Adipocyte (in vitro differentiated cells): ENCODE measurements around the gene PSMD13.

Experiments
- DNase-seq: peaks from one replicate; pipeline ENCODE4 v3.0.0-alpha.2; 2015; ENCODE audit warnings: low read depth
- H3K27me3 ChIP-seq: replicated peaks from 2 replicates; pipeline ENCODE4 v1.7.0; 2013; ENCODE audit warnings: mild to moderate bottlenecking, low read length, moderate library complexity; ENCODE audit not compliant: control insufficient read depth, insufficient read depth
- H3K36me3 ChIP-seq: 2 replicates; pipeline ENCODE4 v1.7.0; 2013; ENCODE audit warnings: low read length, mild to moderate bottlenecking, moderate library complexity; ENCODE audit not compliant: control insufficient read depth, insufficient read depth, severe bottlenecking
- H3K4me1 ChIP-seq: 2 replicates; pipeline ENCODE4 v1.7.0; 2013; ENCODE audit warnings: mild to moderate bottlenecking, low read length, moderate library complexity; ENCODE audit not compliant: control insufficient read depth, insufficient read depth
- H3K4me3 ChIP-seq: 2 replicates; pipeline ENCODE4 v1.7.0; 2013; ENCODE audit warnings: mild to moderate bottlenecking, low read length, moderate library complexity
- H3K9ac ChIP-seq: 2 replicates; pipeline ENCODE4 v1.7.0; 2013; ENCODE audit warnings: mild to moderate bottlenecking, low read length, moderate library complexity
- H3K9me3 ChIP-seq: 2 replicates; pipeline ENCODE4 v1.7.0; 2013; ENCODE audit warnings: mild to moderate bottlenecking, low read length, moderate library complexity; ENCODE audit not compliant: control insufficient read depth

PSMD13 gene

DNA sequence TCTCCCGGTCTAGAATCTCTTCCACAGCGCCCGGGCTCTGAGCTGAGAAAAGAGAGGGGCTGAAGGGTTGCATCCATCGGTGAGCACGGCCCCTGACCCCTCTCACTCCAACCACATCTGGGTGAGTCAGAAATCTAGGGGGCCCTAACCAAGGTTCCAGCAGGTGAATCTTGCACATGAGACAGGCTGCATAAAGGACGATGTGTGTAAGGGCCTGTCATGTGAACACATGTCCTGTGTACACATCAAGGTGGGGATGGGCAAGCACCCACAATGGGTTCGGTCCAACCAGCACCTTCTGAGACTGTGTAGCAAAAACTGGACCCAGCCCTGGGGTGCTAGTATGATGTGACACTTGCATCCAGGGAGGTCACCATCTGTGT, 30.8 kb upstream of the PSMD13 start:
- DNase-seq = no peak
- H3K36me3 ChIP-seq = peaks cover 45% of the 10 kb centered on the region

DNA sequence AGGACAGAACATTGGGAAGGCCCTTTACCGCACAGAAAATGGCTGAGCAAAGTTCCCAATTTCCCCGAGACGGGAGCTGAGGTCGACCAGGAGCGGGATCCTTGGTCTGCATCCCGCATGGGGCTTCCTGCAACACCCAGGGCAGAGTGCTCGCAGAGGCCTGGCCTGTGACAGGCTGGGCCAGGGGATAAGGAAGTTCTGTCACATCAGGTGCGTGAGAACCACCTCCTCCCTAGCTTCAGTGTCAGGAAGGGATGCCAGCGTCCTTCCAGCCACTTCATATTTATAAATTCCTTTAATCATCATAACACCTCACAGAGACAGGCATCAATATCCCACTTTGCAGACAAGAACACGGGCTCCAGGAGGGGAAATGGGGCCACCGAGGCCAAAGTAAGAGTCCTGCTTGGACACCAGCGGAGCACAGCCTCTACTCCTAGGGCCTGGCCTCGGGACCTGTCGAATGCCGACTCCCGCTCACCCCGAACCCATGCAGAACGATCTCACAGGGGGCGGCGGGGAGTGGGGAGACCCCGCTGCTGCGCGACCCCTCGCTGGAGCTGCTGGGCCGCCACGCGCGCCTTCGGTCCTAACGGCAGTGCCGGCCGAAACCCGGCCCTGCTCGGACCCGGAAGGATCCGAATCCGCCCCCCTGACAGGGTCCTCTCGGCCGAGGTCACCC, 30.1 kb upstream of the PSMD13 start:
- H3K9me3 ChIP-seq = no peaks in the 10 kb centered on the region
- H3K4me1 ChIP-seq = peaks cover 52% of the 10 kb centered on the region
- DNase-seq = peak; percentile 53
- peak overlapping the region; percentile 99 for H3K4me3 ChIP-seq
- H3K36me3 ChIP-seq = peaks cover 49% of the 10 kb centered on the region
- no peaks in the 10 kb centered on the region for H3K27me3 ChIP-seq
- peak overlapping the region; percentile 100 for H3K9ac ChIP-seq

More for the DNA sequence above, 30.8 kb upstream of the PSMD13 start:
- Histone ChIP-seq H3K9me3 (no peaks in the 10 kb centered on the region), H3K9ac (peak overlapping the region; percentile 100), H3K4me3 (peak overlapping the region; percentile 99), H3K4me1 (peaks cover 48% of the 10 kb centered on the region), H3K27me3 (no peaks in the 10 kb centered on the region)

DNA sequence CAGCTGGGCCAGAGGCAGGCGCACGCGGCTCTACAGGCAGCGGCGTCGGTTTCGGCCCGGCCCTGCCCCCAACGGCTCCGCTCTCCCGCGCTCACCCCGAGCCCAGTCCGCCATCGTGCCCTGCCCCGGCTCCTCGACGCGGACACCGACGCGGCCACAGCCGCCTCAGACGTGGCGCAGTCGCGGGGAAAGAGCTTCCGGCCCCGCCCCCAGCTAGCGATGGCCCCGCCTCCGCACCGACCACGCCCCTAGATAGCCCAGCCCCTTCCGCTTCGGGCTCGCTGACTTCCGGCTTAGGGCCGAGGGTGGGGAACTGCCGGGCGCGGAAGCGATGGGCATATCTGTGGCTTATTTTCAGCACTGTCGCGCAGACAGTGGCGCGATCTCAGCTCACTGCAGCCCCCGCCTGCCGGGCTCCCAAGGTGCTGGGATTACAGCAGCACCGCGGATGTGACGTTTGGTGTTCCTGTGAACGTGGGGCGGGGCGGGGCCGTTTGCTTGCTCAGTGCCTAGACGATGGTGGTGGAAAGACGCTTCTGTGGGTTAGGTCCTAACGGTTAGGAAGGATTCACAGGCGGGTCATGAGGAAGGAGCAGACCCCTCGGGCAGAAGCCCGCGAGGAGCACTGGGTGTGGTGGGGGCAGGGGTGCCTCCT, 29.4 kb upstream of the PSMD13 start, which contains the start of the genes BET1L and RIC8A:
TSS of gene BET1L (minus strand) at position 192 of the 655 bp plus-strand sequence. CDS start at position 114, 78 bp downstream.
TSS of gene RIC8A (plus strand) at position 501 of the 655 bp plus-strand sequence. CDS start 1,147 bp downstream, outside the sequence.
- H3K9me3 ChIP-seq = no peaks in the 10 kb centered on the region
- no peaks in the 10 kb centered on the region for H3K27me3 ChIP-seq
- DNase-seq = peak; percentile 98
- peak within 1 kb of the TSS; percentile 100 for H3K9ac ChIP-seq
- peak within 1 kb of the TSS; percentile 99 for H3K4me3 ChIP-seq
- peaks cover 52% of the 10 kb centered on the region for H3K4me1 ChIP-seq
- peaks cover 56% of the 10 kb centered on the region for H3K36me3 ChIP-seq

DNA sequence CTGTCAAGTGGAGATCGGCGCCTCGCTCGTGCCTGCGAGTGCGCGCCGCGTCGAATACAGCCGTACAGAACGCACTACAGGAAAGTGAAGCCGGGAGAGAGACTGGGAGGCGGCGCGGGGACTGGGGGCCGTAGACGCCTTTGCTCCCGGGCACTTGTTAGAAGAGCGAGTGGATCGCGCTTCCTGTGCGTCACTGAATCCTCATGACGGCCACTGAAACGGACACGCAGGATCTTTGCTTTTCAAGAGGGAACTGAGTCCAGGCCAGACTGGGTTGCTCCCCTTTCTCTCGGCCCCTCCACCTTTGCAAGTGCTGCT, 29.0 kb upstream of the PSMD13 start:
- Histone ChIP-seq H3K9ac (peak overlapping the region; percentile 100), H3K4me3 (peak overlapping the region; percentile 99), H3K36me3 (peaks cover 61% of the 10 kb centered on the region), H3K27me3 (no peaks in the 10 kb centered on the region), H3K4me1 (peaks cover 52% of the 10 kb centered on the region), H3K9me3 (no peaks in the 10 kb centered on the region)
- DNase-seq = peak; percentile 79

DNA sequence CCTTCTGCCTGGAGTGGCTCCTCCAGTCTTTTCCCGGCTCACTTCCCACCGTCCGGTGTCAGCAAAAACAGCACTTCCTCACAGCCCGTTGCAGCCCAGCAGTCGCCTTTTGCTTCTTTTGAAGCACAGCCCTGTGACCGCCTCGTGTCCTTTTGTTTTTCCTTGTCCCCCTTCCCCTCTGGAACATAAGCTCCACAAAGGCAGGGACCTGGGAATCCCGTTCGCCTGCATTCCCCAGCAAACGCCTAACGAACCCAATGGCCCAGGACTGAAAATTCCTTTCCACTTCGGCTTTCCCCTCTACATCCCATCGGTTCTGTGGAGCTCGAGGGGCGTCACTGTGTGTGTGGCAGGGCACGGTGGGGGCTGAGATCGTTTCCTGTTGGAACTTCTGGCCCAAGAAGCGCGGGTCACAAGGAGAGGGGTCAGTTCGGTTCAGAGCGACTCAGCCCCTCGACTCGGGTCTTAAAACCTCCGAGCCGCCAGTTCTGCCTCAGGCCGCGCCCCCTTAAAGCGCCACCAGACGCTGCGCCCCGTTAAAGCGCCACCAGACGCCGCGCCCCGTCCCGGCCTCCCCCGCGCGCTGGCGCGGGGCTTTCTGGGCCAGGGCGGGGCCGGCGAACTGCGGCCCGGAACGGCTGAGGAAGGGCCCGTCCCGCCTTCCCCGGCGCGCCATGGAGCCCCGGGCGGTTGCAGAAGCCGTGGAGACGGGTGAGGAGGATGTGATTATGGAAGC, 28.4 kb upstream of the PSMD13 start:
- Histone ChIP-seq H3K4me3 (peak overlapping the region; percentile 99), H3K9me3 (no peaks in the 10 kb centered on the region), H3K27me3 (no peaks in the 10 kb centered on the region), H3K36me3 (peaks cover 61% of the 10 kb centered on the region), H3K9ac (peak overlapping the region; percentile 100), H3K4me1 (peaks cover 50% of the 10 kb centered on the region)
- DNase-seq = peak; percentile 92

DNA sequence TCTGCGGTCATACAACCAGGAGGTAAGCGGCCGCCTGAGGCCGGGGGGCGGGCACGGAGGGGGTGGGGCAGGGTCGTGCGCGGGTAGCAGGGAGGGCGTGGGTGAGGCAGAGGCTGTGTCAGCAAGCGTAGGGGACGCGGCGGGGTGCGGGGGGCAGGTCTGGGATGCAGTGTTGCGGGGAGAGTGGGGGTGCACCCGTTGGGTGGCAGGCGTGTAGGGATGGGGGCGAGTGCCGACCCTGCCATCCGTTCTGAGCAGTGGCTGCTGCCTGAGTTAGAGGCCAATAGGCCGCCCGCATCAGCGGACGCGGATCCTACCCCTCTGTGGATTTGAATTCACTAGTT, 27.9 kb upstream of the PSMD13 start:
- Histone ChIP-seq H3K9ac (peak overlapping the region; percentile 100), H3K4me1 (peaks cover 45% of the 10 kb centered on the region), H3K36me3 (peaks cover 60% of the 10 kb centered on the region), H3K4me3 (peak overlapping the region; percentile 99), H3K27me3 (no peaks in the 10 kb centered on the region), H3K9me3 (no peaks in the 10 kb centered on the region)
- DNase-seq = no peak

DNA sequence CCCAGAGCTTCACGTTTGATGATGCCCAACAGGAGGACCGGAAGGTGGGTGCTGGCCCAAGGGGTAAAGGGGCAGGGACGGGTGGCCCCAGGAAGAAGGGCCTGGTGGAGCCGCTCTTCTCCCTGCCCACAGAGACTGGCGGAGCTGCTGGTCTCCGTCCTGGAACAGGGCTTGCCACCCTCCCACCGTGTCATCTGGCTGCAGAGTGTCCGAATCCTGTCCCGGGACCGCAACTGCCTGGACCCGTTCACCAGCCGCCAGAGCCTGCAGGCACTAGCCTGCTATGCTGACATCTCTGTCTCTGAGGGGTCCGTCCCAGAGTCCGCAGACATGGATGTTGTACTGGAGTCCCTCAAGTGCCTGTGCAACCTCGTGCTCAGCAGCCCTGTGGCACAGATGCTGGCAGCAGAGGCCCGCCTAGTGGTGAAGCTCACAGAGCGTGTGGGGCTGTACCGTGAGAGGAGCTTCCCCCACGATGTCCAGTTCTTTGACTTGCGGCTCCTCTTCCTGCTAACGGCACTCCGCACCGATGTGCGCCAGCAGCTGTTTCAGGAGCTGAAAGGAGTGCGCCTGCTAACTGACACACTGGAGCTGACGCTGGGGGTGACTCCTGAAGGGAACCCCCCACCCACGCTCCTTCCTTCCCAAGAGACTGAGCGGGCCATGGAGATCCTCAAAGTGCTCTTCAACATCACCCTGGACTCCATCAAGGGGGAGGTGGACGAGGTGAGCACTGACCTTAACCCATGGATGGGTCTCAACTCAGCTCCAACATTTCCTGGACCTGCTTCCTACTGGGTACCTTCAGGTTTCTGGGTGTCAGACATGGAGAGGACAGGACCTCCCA, 27.3 kb upstream of the PSMD13 start:
- Histone ChIP-seq H3K9me3 (no peaks in the 10 kb centered on the region), H3K27me3 (no peaks in the 10 kb centered on the region), H3K9ac (peak overlapping the region; percentile 100), H3K4me1 (peaks cover 38% of the 10 kb centered on the region), H3K4me3 (peak overlapping the region; percentile 99), H3K36me3 (peaks cover 60% of the 10 kb centered on the region)
- peak; percentile 12 for DNase-seq

DNA sequence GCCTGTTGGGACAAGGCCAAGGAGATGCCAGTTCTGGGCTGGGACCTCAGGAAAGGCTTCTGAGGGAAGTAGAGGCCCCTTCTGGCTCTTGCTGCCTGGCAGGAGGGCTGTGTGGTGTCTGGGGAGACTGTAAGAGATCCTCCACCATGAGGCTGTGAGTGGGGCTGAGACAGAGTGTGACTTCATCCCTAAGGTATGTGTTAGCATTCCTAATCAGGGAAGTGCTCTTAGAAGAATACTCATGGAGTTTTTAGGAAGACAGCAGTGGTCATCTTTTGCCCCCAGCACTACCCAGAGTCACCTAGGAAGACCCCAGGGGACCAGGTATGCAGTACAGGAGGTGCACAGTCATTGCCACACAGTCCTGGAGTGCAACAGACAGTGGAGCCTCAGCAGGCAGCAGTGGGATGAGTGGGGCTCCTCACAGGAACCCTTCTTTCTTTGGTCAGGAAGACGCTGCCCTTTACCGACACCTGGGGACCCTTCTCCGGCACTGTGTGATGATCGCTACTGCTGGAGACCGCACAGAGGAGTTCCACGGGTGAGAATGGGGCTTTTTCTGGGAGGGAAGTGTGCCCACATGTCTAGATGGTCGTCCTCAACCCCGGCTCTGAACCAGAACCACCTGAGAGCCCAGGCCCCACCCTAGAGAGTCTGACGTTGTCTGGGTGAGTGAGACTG, 26.5 kb upstream of the PSMD13 start:
- Histone ChIP-seq H3K36me3 (peaks cover 58% of the 10 kb centered on the region), H3K4me3 (peak overlapping the region; percentile 99), H3K9me3 (no peaks in the 10 kb centered on the region), H3K27me3 (no peaks in the 10 kb centered on the region), H3K9ac (peak overlapping the region; percentile 100), H3K4me1 (peaks cover 33% of the 10 kb centered on the region)
- peak; percentile 66 for DNase-seq

DNA sequence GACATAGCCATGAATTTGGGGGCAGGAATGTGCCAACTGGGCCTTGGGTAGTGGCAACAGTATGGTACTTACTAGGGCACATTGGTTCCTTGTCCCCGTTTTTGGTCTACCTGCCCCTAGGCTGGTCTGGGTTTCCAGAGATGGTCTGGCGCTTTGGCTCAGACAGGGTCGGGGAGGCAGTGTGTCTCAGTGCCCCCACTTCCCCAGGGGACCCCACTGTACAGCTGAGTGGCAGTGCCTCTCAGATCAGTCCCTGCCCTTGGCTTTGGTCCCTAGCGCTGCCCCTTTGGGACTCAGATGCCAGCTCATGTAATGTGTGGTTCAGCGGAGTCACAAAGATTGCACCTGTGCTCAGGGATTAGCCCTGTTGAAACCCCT, 26.0 kb upstream of the PSMD13 start:
- Histone ChIP-seq H3K27me3 (no peaks in the 10 kb centered on the region), H3K4me3 (peak overlapping the region; percentile 99), H3K4me1 (peaks cover 28% of the 10 kb centered on the region), H3K9ac (peak overlapping the region; percentile 100), H3K9me3 (no peaks in the 10 kb centered on the region), H3K36me3 (peaks cover 59% of the 10 kb centered on the region)
- DNase-seq = no peak

DNA sequence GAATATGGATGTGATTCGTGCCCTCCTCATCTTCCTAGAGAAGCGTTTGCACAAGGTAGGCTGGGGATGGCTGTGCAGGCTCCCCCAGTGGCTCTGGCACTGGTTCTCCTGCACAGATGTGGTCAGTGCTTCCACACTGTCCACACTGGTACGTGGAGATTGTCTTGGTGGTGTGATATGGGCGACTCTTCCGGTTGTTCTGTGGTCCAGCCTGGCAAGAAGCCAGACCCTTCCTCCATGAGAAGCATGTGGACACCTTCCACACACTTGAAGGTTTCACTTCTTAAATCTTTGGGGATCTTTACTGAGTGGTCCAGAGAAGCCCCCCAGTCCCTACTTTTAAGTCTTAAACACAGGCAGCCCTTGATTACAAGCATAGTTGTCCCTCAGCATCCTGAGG, 25.5 kb upstream of the PSMD13 start:
- Histone ChIP-seq H3K9me3 (no peaks in the 10 kb centered on the region), H3K9ac (peak overlapping the region; percentile 100), H3K36me3 (peaks cover 64% of the 10 kb centered on the region), H3K27me3 (no peaks in the 10 kb centered on the region), H3K4me3 (no peak overlapping the region), H3K4me1 (peaks cover 23% of the 10 kb centered on the region)
- no peak for DNase-seq
